Sigmoid colon (tissue), 4 donors: ENCODE data around the gene SPPL3.

Experiments used
- EP300 ChIP-seq, 4 donors: sonication (generic); formaldehyde crosslinking; IDR thresholded peaks; one replicate each; pipeline ENCODE4 v1.6.1; 2017; ENCODE audit warnings: antibody characterized with exemption in 4 of 4
- POLR2A ChIP-seq, 2 donors: fragments of 450-650 bp; IDR thresholded peaks; one replicate each; pipeline ENCODE4 v1.6.1; 2016; ENCODE audit warnings: antibody characterized with exemption in 2 of 2, mild to moderate bottlenecking in 2 of 2, moderate library complexity in 2 of 2
- TF ChIP-seq, protein P1 (sequence below), 4 experiments: fragments of 450-650 bp in 3 of 4; fragments of 200-600 bp in 1 of 4; IDR thresholded peaks; one replicate each; pipeline ENCODE4 v1.5.1; 2016 to 2019; ENCODE audit warnings: antibody characterized with exemption in 4 of 4, mild to moderate bottlenecking in 3 of 4, moderate library complexity in 2 of 4

DNA sequence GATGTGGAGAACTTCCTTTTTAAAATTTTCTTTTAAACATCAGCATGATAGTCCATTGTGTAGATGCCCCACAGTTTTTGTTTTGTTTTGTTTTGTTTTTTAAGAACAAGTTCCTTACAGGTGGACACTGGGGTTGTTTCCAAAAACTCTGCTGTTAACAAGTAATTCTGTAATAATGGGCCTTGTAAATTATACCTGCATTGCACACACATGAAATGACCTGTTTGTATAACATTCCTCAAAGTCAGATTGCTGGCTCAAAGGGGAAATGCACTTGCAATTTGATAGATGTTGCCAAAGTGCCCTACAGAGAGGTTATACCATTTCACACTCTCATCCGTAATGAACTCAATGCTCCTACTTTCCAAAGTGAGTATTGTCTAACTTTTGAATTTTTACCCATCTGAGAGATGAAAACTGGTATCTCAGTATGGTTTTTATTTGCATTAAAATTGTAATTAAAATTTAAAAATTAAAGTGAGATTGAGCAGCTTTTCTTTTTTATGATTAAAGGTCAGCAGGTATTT is 89.2 kb downstream of the SPPL3 start:
- TF ChIP-seq POLR2A (IDR thresholded peaks at IDR 0.05): no peak
- TF ChIP-seq, protein P1, sequence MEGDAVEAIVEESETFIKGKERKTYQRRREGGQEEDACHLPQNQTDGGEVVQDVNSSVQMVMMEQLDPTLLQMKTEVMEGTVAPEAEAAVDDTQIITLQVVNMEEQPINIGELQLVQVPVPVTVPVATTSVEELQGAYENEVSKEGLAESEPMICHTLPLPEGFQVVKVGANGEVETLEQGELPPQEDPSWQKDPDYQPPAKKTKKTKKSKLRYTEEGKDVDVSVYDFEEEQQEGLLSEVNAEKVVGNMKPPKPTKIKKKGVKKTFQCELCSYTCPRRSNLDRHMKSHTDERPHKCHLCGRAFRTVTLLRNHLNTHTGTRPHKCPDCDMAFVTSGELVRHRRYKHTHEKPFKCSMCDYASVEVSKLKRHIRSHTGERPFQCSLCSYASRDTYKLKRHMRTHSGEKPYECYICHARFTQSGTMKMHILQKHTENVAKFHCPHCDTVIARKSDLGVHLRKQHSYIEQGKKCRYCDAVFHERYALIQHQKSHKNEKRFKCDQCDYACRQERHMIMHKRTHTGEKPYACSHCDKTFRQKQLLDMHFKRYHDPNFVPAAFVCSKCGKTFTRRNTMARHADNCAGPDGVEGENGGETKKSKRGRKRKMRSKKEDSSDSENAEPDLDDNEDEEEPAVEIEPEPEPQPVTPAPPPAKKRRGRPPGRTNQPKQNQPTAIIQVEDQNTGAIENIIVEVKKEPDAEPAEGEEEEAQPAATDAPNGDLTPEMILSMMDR (IDR thresholded peaks at IDR 0.05): no peak
- no peak for TF ChIP-seq EP300 (IDR thresholded peaks at IDR 0.05)
